HEK293 (cell line): ENCODE data around the gene PROB1.
A peak's percentile ranks its signal among the peaks of the same experiment; 100 is the strongest.

Experiments used
- EGR2 ChIP-seq: fragments of 450-650 bp; formaldehyde crosslinking; IDR thresholded peaks from 2 replicates; pipeline ENCODE4 v1.5.1; 2016; ENCODE audit warnings: low read depth, missing biosample characterization, missing genetic modification characterization
- IKZF3 ChIP-seq: fragments of 450-650 bp; IDR thresholded peaks from 2 replicates; pipeline ENCODE4 v1.5.0; 2018; ENCODE audit warnings: missing biosample characterization, mild to moderate bottlenecking, missing genetic modification characterization, moderate library complexity
- KLF16 ChIP-seq: fragments of 450-650 bp; formaldehyde crosslinking; IDR thresholded peaks from 2 replicates; pipeline ENCODE4 v1.5.1; 2017; ENCODE audit warnings: missing biosample characterization, missing genetic modification characterization
- KLF7 ChIP-seq: fragments of 450-650 bp; formaldehyde crosslinking; IDR thresholded peaks from 2 replicates; pipeline ENCODE4 v1.5.1; 2016; ENCODE audit warnings: missing biosample characterization, missing genetic modification characterization, borderline replicate concordance
- KLF8 ChIP-seq: fragments of 450-650 bp; formaldehyde crosslinking; IDR thresholded peaks from 2 replicates; pipeline ENCODE4 v1.5.1; 2016; ENCODE audit warnings: missing biosample characterization, missing genetic modification characterization
- KLF9 ChIP-seq: fragments of 450-650 bp; formaldehyde crosslinking; IDR thresholded peaks from 2 replicates; pipeline ENCODE4 v1.5.1; 2016; ENCODE audit warnings: missing biosample characterization, missing genetic modification characterization, low read depth
- REPIN1 ChIP-seq: fragments of 450-650 bp; formaldehyde crosslinking; IDR thresholded peaks from 2 replicates; pipeline ENCODE4 v1.5.1; 2017; ENCODE audit warnings: missing biosample characterization, missing genetic modification characterization, low read depth
- SETDB1 ChIP-seq: IDR thresholded peaks from one replicate; pipeline ENCODE4 v1.6.1; 2017; ENCODE audit warnings: mild to moderate bottlenecking, low read length, moderate library complexity, mixed read lengths; ENCODE audit not compliant: insufficient read length
- SP2 ChIP-seq: fragments of 450-650 bp; formaldehyde crosslinking; IDR thresholded peaks from 2 replicates; pipeline ENCODE4 v1.5.1; 2016; ENCODE audit warnings: missing biosample characterization, missing genetic modification characterization
- YY1 ChIP-seq: fragments of 450-650 bp; formaldehyde crosslinking; IDR thresholded peaks from 2 replicates; pipeline ENCODE4 v1.5.1; 2018; ENCODE audit warnings: missing biosample characterization, missing genetic modification characterization
- YY2 ChIP-seq: fragments of 450-650 bp; formaldehyde crosslinking; IDR thresholded peaks from 2 replicates; pipeline ENCODE4 v1.5.1; 2016; ENCODE audit warnings: missing biosample characterization, missing genetic modification characterization
- ZBTB1 ChIP-seq: fragments of 450-650 bp; formaldehyde crosslinking; IDR thresholded peaks from 2 replicates; pipeline ENCODE4 v1.5.1; 2016; ENCODE audit warnings: missing biosample characterization, missing genetic modification characterization
- ZBTB7A ChIP-seq: fragments of 450-650 bp; formaldehyde crosslinking; IDR thresholded peaks from 2 replicates; pipeline ENCODE4 v1.5.1; 2016; ENCODE audit warnings: low read depth, missing biosample characterization, missing genetic modification characterization
- ZFHX2 ChIP-seq: fragments of 450-650 bp; formaldehyde crosslinking; conservative IDR thresholded peaks from 2 replicates; pipeline ENCODE4 v1.5.1; 2016; ENCODE audit warnings: missing biosample characterization, missing genetic modification characterization
- ZNF133 ChIP-seq: fragments of 450-650 bp; formaldehyde crosslinking; IDR thresholded peaks from 2 replicates; pipeline ENCODE4 v1.5.1; 2016; ENCODE audit warnings: missing biosample characterization, missing genetic modification characterization
- ZNF146 ChIP-seq: fragments of 450-650 bp; formaldehyde crosslinking; IDR thresholded peaks from 2 replicates; pipeline ENCODE4 v1.5.1; 2016; ENCODE audit warnings: missing biosample characterization, missing genetic modification characterization
- ZNF169 ChIP-seq: fragments of 450-650 bp; formaldehyde crosslinking; IDR thresholded peaks from 2 replicates; pipeline ENCODE4 v1.5.1; 2016; ENCODE audit warnings: missing biosample characterization, missing genetic modification characterization
- ZNF292 ChIP-seq: fragments of 450-650 bp; formaldehyde crosslinking; IDR thresholded peaks from 2 replicates; pipeline ENCODE4 v1.5.1; 2016; ENCODE audit warnings: low read depth, missing biosample characterization, missing genetic modification characterization, borderline replicate concordance
- ZNF48 ChIP-seq: fragments of 450-650 bp; formaldehyde crosslinking; IDR thresholded peaks from 2 replicates; pipeline ENCODE4 v1.5.1; 2016; ENCODE audit warnings: missing biosample characterization, missing genetic modification characterization
- ZNF660 ChIP-seq: fragments of 450-650 bp; IDR thresholded peaks from 2 replicates; pipeline ENCODE4 v1.5.1; 2018; ENCODE audit warnings: missing biosample characterization, mild to moderate bottlenecking, missing genetic modification characterization
- ZSCAN30 ChIP-seq: fragments of 450-650 bp; IDR thresholded peaks from 2 replicates; pipeline ENCODE4 v1.5.1; 2018; ENCODE audit warnings: missing biosample characterization, mild to moderate bottlenecking, missing genetic modification characterization, moderate library complexity
- TF ChIP-seq, protein P1 (sequence below): fragments of 450-650 bp; formaldehyde crosslinking; IDR thresholded peaks from 2 replicates; pipeline ENCODE4 v1.5.1; 2017; ENCODE audit warnings: missing biosample characterization, missing genetic modification characterization
- TF ChIP-seq, protein P2 (sequence below): fragments of 450-650 bp; formaldehyde crosslinking; IDR thresholded peaks from 2 replicates; pipeline ENCODE4 v1.5.1; 2017; ENCODE audit warnings: missing biosample characterization, missing genetic modification characterization
- TF ChIP-seq, protein P3 (sequence below): fragments of 450-650 bp; formaldehyde crosslinking; IDR thresholded peaks from 2 replicates; pipeline ENCODE4 v1.5.1; 2017; ENCODE audit warnings: missing biosample characterization, mild to moderate bottlenecking, missing genetic modification characterization, moderate library complexity
- TF ChIP-seq, protein P4 (sequence below): fragments of 450-650 bp; formaldehyde crosslinking; IDR thresholded peaks from 2 replicates; pipeline ENCODE4 v1.5.1; 2016; ENCODE audit warnings: missing biosample characterization, missing genetic modification characterization, low read depth
- TF ChIP-seq, protein P5 (sequence below): fragments of 450-650 bp; formaldehyde crosslinking; IDR thresholded peaks from 2 replicates; pipeline ENCODE4 v1.5.1; 2016; ENCODE audit warnings: missing biosample characterization, missing genetic modification characterization
- TF ChIP-seq, protein P6 (sequence below): fragments of 450-650 bp; formaldehyde crosslinking; IDR thresholded peaks from 2 replicates; pipeline ENCODE4 v1.5.1; 2016; ENCODE audit warnings: missing biosample characterization, missing genetic modification characterization
- TF ChIP-seq, protein P7 (sequence below): fragments of 450-650 bp; formaldehyde crosslinking; IDR thresholded peaks from 2 replicates; pipeline ENCODE4 v1.5.1; 2016; ENCODE audit warnings: missing biosample characterization, missing genetic modification characterization

The PROB1 gene

DNA sequence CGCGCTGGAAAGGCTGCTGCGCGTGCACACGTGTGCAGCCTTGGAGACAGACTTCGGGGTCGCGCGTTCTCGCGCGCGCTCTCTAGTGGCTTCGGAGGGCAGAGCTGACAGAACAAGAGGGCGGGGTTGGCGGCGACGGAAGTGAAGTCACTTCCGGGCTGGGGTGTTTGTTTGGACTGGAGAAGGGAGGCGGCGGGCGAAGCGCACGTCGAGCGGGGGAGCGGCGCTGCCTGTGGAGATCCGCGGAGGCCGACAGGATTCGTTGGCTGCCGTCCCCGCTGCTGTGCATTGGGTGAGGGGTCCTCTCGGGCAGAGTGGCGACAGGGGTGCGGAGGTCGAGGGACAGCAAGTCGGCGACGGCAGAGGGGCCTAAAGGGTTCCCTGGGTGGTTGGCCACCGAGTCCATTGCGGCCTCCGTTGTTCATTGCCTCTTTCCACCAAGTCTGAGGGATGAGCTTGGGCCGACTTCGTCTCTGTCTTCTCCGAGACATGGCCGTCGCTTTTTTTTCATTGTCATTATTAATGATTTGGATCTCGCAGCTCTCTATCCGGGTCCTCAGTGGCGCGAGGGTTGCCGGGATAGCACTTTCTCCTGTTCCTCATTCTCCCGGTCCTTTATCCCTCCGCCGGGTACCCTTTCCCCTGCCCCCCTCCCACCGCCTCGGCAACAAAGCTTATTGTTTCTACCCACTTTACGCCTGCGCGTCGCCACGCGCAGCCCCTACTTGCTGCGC, 53.0 kb downstream of the PROB1 start, which contains the start of gene PAIP2 (continued):
- peak; percentile 93 for TF ChIP-seq KLF8
- TF ChIP-seq, protein P1, sequence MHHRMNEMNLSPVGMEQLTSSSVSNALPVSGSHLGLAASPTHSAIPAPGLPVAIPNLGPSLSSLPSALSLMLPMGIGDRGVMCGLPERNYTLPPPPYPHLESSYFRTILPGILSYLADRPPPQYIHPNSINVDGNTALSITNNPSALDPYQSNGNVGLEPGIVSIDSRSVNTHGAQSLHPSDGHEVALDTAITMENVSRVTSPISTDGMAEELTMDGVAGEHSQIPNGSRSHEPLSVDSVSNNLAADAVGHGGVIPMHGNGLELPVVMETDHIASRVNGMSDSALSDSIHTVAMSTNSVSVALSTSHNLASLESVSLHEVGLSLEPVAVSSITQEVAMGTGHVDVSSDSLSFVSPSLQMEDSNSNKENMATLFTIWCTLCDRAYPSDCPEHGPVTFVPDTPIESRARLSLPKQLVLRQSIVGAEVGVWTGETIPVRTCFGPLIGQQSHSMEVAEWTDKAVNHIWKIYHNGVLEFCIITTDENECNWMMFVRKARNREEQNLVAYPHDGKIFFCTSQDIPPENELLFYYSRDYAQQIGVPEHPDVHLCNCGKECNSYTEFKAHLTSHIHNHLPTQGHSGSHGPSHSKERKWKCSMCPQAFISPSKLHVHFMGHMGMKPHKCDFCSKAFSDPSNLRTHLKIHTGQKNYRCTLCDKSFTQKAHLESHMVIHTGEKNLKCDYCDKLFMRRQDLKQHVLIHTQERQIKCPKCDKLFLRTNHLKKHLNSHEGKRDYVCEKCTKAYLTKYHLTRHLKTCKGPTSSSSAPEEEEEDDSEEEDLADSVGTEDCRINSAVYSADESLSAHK (tag by site-specific recombination) = peak; percentile 79
- TF ChIP-seq ZNF169 = 0 out of 2 replicates have a peak, but pooled peaks have one; percentile 43
- TF ChIP-seq, protein P2, sequence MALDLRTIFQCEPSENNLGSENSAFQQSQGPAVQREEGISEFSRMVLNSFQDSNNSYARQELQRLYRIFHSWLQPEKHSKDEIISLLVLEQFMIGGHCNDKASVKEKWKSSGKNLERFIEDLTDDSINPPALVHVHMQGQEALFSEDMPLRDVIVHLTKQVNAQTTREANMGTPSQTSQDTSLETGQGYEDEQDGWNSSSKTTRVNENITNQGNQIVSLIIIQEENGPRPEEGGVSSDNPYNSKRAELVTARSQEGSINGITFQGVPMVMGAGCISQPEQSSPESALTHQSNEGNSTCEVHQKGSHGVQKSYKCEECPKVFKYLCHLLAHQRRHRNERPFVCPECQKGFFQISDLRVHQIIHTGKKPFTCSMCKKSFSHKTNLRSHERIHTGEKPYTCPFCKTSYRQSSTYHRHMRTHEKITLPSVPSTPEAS (tag by site-specific recombination) = peak; percentile 58; the same call in 1 of the 2 replicates
- TF ChIP-seq KLF9 (tag by site-specific recombination) = peak; percentile 92
- TF ChIP-seq KLF16 (tag by site-specific recombination) = peak; percentile 95
- peak; percentile 63; the same call in 1 of the 2 replicates for TF ChIP-seq KLF7 (tag by site-specific recombination)
- TF ChIP-seq ZNF48 (tag by site-specific recombination) = no peak
- peak; percentile 47; the same call in 1 of the 2 replicates for TF ChIP-seq ZSCAN30
- peak; percentile 89 for TF ChIP-seq EGR2 (tag by site-specific recombination)
- TF ChIP-seq, protein P3, sequence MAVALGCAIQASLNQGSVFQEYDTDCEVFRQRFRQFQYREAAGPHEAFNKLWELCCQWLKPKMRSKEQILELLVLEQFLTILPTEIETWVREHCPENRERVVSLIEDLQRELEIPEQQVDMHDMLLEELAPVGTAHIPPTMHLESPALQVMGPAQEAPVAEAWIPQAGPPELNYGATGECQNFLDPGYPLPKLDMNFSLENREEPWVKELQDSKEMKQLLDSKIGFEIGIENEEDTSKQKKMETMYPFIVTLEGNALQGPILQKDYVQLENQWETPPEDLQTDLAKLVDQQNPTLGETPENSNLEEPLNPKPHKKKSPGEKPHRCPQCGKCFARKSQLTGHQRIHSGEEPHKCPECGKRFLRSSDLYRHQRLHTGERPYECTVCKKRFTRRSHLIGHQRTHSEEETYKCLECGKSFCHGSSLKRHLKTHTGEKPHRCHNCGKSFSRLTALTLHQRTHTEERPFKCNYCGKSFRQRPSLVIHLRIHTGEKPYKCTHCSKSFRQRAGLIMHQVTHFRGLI (tag by site-specific recombination) = peak; percentile 83
- TF ChIP-seq, protein P4, sequence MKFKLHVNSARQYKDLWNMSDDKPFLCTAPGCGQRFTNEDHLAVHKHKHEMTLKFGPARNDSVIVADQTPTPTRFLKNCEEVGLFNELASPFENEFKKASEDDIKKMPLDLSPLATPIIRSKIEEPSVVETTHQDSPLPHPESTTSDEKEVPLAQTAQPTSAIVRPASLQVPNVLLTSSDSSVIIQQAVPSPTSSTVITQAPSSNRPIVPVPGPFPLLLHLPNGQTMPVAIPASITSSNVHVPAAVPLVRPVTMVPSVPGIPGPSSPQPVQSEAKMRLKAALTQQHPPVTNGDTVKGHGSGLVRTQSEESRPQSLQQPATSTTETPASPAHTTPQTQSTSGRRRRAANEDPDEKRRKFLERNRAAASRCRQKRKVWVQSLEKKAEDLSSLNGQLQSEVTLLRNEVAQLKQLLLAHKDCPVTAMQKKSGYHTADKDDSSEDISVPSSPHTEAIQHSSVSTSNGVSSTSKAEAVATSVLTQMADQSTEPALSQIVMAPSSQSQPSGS (tag by site-specific recombination) = peak; percentile 59
- peak; percentile 76 for TF ChIP-seq YY2 (tag by site-specific recombination)
- TF ChIP-seq SETDB1 = no peak
- no peak for TF ChIP-seq ZNF292 (tag by site-specific recombination)
- TF ChIP-seq ZNF660 (tag by site-specific recombination) = peak; percentile 61
- peak; percentile 86 for TF ChIP-seq ZBTB7A (tag by site-specific recombination)
- TF ChIP-seq ZNF146 (tag by site-specific recombination) = peak; percentile 60; the same call in 1 of the 2 replicates
- TF ChIP-seq ZBTB1 (tag by site-specific recombination) = 0 out of 2 replicates have a peak, but pooled peaks have one; percentile 81
- TF ChIP-seq, protein P5, sequence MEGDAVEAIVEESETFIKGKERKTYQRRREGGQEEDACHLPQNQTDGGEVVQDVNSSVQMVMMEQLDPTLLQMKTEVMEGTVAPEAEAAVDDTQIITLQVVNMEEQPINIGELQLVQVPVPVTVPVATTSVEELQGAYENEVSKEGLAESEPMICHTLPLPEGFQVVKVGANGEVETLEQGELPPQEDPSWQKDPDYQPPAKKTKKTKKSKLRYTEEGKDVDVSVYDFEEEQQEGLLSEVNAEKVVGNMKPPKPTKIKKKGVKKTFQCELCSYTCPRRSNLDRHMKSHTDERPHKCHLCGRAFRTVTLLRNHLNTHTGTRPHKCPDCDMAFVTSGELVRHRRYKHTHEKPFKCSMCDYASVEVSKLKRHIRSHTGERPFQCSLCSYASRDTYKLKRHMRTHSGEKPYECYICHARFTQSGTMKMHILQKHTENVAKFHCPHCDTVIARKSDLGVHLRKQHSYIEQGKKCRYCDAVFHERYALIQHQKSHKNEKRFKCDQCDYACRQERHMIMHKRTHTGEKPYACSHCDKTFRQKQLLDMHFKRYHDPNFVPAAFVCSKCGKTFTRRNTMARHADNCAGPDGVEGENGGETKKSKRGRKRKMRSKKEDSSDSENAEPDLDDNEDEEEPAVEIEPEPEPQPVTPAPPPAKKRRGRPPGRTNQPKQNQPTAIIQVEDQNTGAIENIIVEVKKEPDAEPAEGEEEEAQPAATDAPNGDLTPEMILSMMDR = peak; percentile 100
- TF ChIP-seq, protein P6, sequence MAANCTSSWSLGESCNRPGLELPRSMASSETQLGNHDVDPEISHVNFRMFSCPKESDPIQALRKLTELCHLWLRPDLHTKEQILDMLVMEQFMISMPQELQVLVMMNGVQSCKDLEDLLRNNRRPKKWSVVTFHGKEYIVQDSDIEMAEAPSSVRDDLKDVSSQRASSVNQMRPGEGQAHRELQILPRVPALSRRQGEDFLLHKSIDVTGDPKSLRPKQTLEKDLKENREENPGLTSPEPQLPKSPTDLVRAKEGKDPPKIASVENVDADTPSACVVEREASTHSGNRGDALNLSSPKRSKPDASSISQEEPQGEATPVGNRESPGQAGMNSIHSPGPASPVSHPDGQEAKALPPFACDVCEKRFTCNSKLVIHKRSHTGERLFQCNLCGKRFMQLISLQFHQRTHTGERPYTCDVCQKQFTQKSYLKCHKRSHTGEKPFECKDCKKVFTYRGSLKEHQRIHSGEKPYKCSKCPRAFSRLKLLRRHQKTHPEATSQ = peak; percentile 95
- TF ChIP-seq ZNF133 (tag by site-specific recombination) = peak; percentile 59
- TF ChIP-seq SP2 = peak; percentile 94
- peak; percentile 91; the same call in 1 of the 2 replicates for TF ChIP-seq YY1 (tag by site-specific recombination)
- TF ChIP-seq ZFHX2 (tag by site-specific recombination) = peak; percentile 95
- TF ChIP-seq, protein P7, sequence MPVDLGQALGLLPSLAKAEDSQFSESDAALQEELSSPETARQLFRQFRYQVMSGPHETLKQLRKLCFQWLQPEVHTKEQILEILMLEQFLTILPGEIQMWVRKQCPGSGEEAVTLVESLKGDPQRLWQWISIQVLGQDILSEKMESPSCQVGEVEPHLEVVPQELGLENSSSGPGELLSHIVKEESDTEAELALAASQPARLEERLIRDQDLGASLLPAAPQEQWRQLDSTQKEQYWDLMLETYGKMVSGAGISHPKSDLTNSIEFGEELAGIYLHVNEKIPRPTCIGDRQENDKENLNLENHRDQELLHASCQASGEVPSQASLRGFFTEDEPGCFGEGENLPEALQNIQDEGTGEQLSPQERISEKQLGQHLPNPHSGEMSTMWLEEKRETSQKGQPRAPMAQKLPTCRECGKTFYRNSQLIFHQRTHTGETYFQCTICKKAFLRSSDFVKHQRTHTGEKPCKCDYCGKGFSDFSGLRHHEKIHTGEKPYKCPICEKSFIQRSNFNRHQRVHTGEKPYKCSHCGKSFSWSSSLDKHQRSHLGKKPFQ (tag by site-specific recombination) = peak; percentile 66; the same call in 1 of the 2 replicates
- peak; percentile 99 for TF ChIP-seq IKZF3
- peak; percentile 98; the same call in 1 of the 2 replicates for TF ChIP-seq REPIN1 (tag by site-specific recombination)
